BJ (cell line): ENCODE data around the gene NSG2. TPM values are rescaled to one million over a fixed set of nuclear protein-coding genes. Genes with fewer than 3 reads are reported as not detected.

Experiments used
- CTCF ChIA-PET: fragments of 350-600 bp; formaldehyde crosslinking; extraction: SDS; loops from one replicate; lab custom pipeline; 2021; ENCODE audit warnings: antibody characterized with exemption, inconsistent platforms; lab: Yijun Ruan, JAX
- POLR2A ChIA-PET: fragments of 300-600 bp; sonication (Branson Sonifier 250); formaldehyde crosslinking; extraction: SDS; loops from one replicate; lab custom pipeline; 2021; ENCODE audit warnings: antibody characterized with exemption; lab: Charles Lee
- DNase-seq: peaks from one replicate; pipeline ENCODE4 v3.0.0-alpha.2; 2011; ENCODE audit warnings: low read depth
- H3K27me3 ChIP-seq: 2 replicates; pipeline ENCODE4 v1.6.0; 2011; ENCODE audit warnings: low read length; ENCODE audit not compliant: control insufficient read depth, insufficient read depth
- H3K36me3 ChIP-seq: 2 replicates; pipeline ENCODE4 v1.5.1; 2011; ENCODE audit warnings: low read length; ENCODE audit not compliant: control insufficient read depth, insufficient read depth
- H3K4me3 ChIP-seq: 2 replicates; pipeline ENCODE4 v1.5.1; 2011; ENCODE audit warnings: low read depth, mild to moderate bottlenecking, control low read depth, low read length
- CTCF ChIP-seq: IDR thresholded peaks from 2 replicates; pipeline ENCODE4 v1.5.1; 2011; ENCODE audit warnings: low read depth, mild to moderate bottlenecking, control low read depth, inconsistent platforms, low read length, moderate library complexity; ENCODE audit not compliant: insufficient read depth
- polyA plus RNA-seq: library from polyadenylated mRNA; depleted of rRNA; stranded (reverse); fragments of >200 nt; gene quantifications from 2 replicates; pipeline ENCODE4 v1.2.3, GENCODE V29; 2011; rRNA removed

NSG2 gene
- polyA plus RNA-seq, 1 experiment, result 0.04 TPM

DNA sequence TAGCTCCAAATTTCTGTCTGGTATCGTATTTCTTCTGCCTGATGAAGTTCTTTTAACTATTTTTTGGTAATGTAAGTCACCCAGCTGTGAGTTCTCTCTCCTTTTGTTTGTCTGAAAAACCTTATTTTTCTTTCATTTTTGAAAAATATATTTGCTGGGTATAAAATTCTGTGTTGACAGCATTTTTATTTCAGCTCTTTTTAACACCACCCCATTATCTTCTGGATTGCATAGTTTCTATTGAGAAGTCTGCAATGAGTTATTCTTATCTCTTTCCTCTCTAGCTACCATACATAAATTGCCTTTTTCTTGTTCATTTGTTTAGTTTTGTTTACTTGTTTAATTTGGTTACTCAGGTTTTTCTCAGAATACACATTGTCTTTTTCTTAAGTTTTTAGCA is 109.1 kb downstream of the NSG2 start:
- CTCF ChIA-PET, result no interaction called here
- Histone ChIP-seq H3K27me3 (no peaks in the 10 kb centered on the region), H3K4me3 (no peak overlapping the region), H3K36me3 (no peaks in the 10 kb centered on the region)
- POLR2A ChIA-PET, result no interaction called here
- no peak for DNase-seq
- no peak for TF ChIP-seq CTCF

- DNase-seq, result no peak
- ChIA-PET CTCF (no interaction called here), POLR2A (no interaction called here)
- Histone ChIP-seq H3K4me3 (no peak overlapping the region), H3K36me3 (no peaks in the 10 kb centered on the region), H3K27me3 (no peaks in the 10 kb centered on the region)
- no peak for TF ChIP-seq CTCF
Measured at GRCh38 chr5:174155281-174155680, 109.8 kb downstream of the NSG2 start.

GRCh38 chr5:174155706-174156105 is 110.2 kb downstream of the NSG2 start:
- Histone ChIP-seq H3K27me3 (no peaks in the 10 kb centered on the region), H3K4me3 (no peak overlapping the region), H3K36me3 (no peaks in the 10 kb centered on the region)
- ChIA-PET POLR2A (no interaction called here), CTCF (interaction anchor here (0.7 kb wide), 1 partner anchor 12 kb away, joined by 3 read pairs; no protein-coding TSS in a partner anchor)
- no peak for TF ChIP-seq CTCF
- DNase-seq, result no peak

DNA sequence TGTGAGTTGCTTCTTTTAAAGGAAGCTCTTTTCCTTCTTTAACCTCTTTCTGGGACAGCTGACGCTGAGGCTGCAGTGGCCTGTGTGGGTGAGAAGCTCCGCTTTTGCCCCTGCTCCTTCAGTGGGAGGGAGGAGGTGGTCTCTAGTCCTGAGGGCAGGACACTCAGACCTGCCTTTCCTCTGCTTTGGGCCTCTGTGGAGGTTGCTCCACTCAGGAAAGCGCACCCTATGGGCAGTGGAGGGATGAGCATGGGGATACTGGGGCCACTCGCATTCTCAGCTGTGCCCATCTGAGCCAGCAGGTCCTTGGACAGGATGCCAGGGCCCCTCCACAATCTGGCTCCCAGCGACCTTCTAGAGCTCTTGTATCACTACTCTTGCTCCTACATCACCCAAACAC is 111.5 kb downstream of the NSG2 start:
- TF ChIP-seq CTCF, result no peak
- ChIA-PET CTCF (no interaction called here), POLR2A (no interaction called here)
- no peak overlapping the region for H3K4me3 ChIP-seq
- no peaks in the 10 kb centered on the region for H3K36me3 ChIP-seq
- DNase-seq, result no peak
- no peaks in the 10 kb centered on the region for H3K27me3 ChIP-seq

Other genes starting within 250 kb of the NSG2 start
- gene CPEB4, start 157.4 kb upstream of the NSG2 start, polyA plus RNA-seq, result 16.4 and 23.9 TPM in 2 replicates
- gene C5orf47, start 56.5 kb upstream of the NSG2 start, polyA plus RNA-seq, result not detected in 2 replicates